Left renal pelvis (tissue), 4 donors: ENCODE measurements around the gene PRSS22. TPM values are rescaled to one million over a fixed set of nuclear protein-coding genes. Genes with fewer than 3 reads are reported as not detected.
A peak's percentile ranks its signal among the peaks of the same experiment; 100 is the strongest.

Experiments used
- DNase-seq, 4 donors: peaks; one replicate each; pipeline ENCODE4 v3.0.0-alpha.2; 2013; ENCODE audit warnings: low read depth in 4 of 4, low spot score in 3 of 4
- polyA plus RNA-seq, 4 donors: library from polyadenylated mRNA; unstranded; fragments of 120-200 nt; gene quantifications; one replicate each; pipeline ENCODE4 v1.2.1, GENCODE V29; 2013; ENCODE audit not compliant: insufficient read length in 4 of 4

Gene PRSS22
- polyA plus RNA-seq, 4 donors, result 0.35 to 14.5 (median 6.9) TPM

DNA sequence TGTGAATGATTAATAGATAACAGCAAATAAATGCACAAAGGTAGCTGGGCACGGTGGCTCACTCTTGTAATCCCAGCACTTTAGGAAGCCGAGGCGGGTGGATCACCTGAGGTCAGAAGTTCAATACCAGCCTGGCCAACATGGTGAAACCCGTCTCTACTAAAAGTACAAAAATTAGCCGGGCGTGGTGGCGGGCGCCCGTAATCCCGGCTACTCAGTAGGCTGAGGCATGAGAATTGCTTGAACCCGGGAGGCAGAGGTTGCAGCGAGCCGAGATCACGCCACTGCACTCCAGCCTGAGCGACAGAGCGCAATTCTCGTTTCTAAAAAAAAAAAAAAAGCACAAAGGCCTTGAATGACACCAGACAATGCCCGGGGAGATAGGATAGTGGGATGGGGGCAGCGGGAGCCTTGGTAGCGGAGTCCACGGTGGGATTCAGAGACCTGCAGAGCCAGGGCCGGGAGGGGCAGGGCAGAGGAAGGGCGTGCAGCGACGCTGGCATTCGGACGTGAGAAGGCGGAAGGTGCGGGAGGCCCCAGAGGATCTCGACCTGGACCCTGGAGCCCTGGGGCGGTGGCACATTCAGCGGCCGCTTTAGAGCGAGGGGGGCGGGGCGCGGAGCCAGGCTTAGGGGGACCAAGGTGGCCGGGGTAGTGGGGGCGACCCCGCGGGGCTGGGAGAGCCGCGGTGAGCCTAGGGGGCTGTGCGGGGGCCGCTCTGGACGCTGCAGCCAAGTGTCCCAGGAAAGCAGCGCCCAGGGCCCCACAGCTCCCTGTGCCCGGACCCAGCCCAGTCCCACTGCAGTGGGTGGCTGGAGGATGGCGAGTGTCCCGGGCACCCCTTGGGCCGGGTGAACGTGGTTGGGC, 24.0 kb upstream of the PRSS22 start:
- no peak for DNase-seq

DNA sequence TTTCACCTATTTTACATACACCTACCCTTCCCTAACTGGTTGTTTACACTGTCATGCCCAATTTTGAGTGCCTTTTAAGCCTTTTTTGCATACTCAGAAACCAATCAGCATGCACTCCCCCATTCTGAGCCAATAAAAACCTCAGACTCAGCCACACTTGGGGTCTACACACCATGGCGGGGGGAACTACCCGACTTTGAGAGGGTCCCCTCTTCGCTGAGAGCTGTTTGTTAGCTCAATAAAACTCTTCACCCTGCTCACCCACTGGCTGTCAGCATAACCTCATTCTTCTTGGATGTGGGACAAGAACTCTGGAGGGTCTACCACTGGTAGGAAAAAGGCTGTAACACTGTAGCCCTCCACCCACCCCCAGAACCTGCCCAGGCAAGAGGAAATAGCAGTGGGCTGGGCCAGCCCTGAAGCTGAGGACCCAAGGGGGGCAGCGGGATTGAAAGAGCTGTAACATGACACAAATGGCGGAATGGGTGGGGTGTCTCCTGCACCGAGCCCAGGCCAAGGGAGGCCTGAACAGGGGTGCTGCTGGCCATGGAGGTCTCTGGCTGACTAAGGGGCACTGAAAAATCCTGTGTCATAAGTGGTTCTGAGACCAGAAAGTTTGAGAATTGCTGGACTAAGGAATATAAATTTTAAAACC, 22.0 kb upstream of the PRSS22 start:
- no peak for DNase-seq

DNA sequence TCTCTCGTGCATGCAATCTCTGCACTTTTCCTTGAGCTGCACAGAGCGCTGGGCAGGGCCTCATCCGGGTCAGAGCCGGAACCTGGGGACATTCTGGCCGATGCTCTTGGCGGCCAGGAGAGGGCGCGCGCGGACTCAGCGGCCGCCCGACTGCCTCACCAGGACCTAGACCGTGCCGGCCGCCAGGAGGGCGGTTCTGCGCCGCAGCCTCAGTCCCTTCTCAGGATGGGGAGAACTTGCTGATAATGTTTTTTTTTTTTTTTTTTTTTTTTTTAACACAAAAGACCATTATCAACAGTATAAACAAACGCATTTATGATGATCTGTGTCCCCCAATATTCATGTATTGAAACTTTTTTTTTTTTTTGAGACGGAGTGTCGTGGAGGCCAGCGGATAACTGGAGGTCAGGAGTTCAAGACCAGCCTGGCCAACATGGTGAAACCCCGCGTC, 17.0 kb upstream of the PRSS22 start:
- DNase-seq, result no peak

DNA sequence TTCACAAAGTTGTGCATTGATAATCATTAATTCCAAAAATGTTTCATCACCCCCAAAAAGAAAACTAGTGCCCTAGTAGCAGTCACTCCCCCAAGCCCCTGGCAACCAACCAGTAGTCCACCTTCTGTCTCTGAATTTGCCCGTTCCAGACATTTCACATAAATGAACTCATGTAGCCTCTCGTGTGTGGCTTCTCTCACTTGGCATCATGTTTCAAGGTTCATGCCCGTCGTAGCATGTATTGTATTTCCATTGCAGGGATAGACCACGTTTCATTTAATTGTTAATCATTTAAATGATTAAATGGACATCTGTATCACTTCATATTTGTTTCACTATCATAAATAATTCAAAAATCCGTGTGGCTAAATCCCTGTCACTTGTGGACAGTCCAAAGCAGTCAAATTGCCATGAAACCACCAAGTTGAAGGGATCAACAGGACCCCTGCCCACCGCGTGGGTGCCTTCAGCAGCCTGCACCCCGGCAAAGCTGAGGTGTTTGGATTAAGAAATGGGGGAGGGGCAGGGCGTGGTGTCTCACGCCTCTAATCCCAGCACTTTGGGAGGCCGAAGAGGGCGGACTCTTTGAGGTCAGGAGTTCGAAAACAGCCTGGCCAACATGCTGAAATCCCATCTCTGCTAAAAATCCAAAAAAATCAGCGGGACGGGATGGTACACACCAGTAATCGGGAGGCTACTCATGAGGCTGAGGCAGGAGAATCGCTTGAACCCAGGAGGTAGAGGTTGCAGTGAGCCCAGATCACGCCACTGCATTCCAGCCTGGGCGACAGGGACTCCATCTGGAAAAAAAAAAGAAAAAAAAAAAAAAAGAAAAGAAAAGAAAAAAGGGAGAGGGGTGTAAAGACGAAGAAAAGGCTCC, 16.3 kb upstream of the PRSS22 start:
- no peak for DNase-seq

DNA sequence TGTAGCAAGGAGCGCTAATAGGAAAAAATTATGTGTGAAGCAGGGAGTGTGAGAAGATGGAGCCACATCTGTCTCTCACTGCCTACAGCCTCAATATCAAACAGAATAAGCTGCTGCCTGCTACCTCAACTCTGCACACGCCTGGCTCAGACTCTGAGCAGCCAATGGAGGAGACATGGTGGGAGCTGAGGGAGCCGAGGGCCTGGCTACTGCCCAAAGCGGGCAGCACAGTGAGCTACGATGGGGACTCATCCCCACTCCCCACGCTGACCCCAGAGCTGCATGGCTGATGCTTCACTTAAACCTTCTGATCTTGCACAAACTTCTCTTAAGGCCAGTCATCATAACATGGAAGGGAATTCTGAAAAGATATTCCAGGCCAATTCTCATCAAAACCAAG, 14.0 kb upstream of the PRSS22 start:
- no peak for DNase-seq

DNA sequence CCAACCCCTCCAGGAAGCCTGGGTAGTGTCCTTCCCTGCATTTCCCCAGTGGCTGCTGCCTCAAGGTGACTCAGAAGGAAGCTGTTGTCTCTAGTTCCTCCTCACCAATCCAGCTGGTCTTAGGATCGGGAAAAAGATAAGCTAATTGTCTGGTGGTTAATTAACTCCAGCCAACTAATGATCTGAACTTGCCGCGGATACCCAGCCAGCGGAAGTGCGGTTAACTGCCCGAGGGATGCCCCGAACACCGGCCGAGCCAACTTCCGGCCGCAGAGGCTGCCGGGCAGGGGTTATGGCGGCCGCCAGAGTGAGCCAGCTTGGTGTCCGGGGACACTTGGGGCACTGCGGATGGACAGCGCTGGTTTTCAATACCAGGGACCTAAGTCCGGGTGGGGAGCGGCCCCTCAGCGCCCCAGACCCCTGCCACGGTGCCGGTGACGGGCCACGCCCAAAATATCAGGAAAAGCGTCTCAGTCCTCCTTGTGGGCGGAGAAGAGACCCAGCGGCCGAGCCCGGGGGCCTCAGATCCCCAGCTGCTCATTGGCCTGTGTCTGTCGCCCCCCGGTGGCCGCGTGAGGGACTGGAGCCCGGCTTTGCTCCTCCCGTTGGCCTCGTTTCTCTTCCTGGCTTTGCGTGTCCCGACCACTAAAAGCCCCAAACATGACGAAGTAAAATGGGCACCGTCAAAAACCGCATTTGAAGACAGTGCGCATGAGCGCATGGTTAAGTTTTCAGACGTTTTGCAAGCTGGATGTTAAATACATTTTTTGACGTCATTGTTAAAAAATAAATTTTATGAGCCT, 10.2 kb upstream of the PRSS22 start:
- peak; percentile 79 to 82 (median 81) for DNase-seq

DNA sequence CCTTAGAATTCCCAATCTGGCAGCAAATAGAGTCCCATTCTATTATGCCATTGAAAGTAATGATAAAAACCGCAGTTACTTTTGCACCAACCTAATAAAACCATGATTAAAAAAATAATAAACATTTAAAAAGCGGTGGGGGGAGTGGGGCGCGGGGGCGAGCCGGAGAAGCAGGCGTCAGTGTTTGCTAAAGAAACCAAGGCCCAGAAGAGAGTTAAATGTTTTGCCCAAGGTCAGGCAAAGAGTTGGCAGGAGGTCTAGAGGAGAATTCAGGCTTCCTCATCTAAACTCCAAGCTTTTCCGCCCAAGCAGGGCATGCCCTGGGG, 9.7 kb upstream of the PRSS22 start:
- DNase-seq, result no peak

DNA sequence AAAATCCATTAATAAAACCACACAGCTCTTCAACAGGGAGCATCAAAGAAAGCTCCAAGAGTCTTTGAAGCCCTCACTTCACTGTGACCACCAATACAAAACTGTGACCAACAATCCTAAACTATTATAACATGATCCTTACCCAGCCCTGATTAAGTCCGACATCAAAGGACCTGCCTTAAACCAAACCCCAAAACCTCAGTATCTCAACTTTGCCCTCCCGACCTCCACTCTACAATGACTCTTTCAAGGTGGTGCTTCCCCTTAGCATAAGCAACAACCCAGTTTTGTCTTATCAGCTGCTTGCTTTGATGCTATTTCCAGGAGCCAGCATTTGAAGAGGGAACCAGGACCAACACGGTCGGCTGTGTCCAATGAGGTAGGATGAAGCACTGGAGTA, 8.5 kb upstream of the PRSS22 start:
- DNase-seq, result no peak

DNA sequence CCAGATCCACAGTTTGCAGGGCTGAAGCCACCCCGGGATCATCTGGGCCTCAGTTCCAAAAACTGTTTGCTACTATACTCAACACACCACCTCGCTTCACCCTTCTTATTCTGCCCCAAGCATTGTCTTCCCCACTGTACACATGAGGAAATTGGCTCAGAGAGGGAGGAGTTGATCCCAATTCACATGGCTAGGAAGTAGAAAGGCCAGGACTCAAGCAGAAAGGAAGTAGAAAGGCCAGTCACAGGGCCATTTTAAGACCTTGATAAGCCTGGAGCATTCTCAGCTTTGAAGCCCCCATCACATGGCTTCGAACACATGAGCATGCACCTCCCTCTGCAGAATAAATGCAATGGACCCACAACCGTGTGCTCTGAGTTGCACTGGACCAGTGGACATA, 7.7 kb upstream of the PRSS22 start:
- DNase-seq, result no peak

DNA sequence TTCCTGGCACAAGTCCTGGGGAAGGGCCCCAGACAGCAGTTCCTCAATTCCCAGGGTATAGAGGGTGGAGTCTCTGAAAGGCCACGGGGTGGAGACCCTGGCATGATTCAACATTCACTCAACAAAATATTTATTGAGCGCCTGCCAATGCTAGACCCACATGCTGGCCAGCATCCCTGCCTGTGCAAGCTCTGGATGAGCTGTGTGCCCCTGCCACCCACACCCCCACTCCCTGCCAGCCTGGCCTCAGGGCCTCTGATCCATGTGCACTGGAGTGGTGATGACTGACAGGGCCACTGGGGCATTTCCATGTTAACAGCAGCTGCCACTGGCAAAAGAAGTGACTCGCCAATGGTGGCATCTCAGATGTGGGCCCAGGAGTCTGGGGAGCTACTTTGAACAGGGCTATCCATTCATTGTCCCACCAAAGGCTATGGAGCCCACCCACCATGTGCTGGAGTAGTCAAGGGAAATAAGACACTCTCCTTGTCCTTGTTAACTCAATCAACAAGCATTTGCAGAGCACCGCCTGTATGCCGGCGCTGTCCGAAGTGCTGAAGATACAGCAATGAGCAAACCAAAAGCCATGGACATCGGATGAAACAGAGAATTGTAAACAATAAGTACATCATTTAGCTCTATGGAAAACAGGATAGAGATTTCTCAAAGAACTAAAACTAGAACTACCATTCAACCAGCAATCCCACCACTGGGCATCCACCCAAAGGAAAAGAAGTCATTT, 3.0 kb upstream of the PRSS22 start:
- DNase-seq, result no peak

DNA sequence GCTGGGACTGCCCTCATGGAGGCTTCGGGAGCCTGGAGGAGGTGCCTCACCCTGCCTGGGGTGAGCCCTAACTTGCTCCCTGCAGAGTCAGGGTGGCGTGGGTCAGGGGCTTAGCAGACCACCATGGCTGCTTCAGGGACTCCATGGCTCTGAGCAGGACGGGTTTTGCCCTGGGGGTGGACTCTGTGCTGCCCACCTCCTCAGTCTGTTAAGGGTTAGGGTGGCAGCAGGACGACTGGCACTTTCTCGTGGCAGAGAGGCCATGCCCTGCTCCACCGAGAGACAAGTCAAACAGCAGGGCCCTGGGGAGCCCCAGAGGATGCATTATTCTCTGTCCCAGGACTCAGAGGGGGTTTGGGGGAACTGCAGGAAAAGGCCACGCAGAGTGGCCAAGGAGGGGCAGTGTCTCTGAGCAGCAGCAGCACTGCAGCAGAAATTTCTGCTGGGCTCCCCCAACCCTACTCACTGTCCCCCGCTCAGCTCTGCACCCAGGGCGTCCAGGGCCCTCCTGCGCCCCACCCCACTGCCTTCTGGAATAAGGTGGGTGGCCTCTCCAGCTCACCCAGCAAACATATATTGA, 1.8 kb upstream of the PRSS22 start:
- no peak for DNase-seq

DNA sequence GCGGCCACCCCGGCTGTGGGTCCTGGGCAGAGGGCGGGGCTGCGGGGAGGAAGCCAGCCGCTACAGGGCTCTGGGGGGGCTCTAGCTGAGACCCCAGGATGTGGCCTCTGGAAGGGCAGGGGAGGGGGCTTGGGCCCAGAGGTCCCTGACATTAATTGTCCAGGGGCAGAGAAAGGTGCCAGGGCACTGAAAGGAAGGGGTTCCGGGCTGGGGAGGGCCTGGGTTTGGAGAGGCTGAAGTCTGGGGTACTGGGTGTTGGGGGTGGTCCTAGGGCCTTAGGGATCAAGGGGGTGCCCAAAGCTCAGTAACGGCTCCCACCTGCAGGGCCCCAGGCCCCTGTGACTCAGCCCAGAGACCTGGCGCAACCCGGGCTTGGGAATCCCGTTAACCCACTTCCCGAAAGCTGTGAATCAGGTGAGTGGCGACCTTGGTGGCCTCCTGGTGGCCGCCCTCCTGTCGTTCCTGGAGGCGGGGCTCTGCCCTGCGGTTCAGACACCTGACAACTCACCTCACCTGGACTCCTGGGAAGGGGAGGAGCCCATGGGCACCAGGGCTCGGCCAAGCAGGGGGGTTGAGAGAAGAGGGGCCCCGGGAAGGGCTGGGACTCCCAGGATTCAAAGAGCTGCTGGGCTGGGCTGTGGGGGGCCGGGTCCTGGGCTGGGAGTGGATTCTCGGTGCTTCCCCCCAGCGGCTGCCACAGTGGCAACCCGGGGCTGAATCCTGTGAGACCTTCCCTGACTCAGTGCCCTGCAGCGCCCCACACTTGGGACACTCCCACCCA, 465 bp upstream of the PRSS22 start:
- DNase-seq, result no peak

DNA sequence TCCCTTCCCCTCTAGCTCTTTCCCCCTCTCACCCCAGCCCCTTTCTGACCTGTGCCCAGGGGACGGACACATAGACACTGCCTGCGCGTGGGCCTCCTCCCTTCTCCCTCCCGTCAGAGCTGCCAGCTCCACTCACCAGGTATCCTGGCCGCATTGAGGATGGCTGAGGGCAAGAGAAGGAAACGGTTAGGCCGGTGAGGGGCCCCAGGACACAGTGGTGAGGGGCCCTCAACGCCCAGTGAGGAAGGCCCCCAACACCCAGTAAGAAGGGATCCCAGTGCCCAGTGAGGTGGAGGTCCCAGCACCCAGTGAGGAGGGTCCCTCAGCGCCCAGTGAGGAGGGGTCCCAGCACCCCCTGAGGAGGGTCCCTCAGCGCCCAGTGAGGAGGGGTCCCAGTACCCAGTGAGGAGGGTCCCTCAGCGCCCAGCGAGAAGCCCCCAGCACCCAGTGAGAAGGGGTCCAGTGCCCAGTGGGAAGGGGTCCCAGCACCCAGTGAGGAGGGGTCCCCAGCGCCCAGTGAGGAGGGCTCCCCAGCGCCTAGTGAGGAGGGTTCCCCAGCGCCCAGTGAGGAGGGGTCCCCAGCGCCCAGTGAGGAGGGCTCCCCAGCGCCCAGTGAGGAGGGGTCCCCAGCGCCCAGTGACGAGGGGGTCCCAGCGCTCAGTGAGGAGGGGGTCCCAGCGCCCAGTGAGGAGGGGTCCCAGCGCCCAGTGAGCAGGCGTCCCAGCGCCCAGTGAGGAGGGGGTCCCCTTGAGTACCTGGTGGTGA, 1.1 kb downstream of the PRSS22 start:
- DNase-seq, result no peak

DNA sequence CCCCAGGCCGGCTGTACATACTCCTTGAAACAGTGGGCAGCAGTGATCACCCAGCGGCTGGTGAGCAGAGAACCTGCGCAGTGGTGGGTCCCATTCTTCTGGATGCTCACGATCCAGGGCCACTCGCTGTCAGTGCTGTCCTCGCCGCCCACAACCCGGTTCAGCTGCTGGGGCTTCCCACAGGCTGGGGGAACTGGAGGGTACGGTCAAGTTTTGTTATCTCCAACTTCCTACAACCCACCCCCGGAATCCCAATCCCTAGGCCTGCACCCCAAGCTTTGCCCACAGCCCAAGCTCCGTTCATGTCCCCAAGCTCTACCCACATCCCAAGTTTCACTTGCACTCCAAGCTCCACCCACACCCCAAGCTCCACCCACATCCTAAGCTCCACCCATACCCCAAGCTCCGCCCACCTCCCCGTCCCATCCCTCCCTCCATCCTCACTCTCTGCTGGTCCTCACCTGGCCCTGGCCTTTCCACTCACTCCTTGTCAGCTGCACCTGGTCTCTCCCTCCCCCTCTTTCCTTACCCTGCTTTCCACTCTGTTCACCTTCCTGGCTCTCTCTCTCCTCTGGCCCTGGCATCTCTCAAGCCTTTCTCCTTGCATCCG, 1.8 kb downstream of the PRSS22 start:
- DNase-seq, result no peak

DNA sequence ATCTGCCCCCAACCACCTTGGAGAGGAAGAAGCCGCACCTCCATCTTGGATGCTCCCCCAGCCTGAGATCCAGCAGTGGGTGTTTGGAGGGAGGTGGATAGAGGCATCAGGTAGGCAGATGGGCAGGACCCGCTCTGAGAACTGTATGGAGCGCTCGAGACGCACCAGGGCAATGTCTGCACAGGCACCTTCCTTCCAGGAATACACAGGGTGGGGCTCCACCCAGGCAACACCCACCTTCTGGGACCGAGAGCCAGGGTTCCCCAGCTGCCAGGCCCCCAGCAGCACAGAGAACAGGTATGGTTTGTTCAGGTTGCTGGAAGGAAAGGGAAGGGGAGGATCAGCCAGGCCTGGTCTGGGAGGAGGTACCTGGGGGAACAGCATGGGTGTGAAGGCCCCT, 2.4 kb downstream of the PRSS22 start:
- no peak for DNase-seq

DNA sequence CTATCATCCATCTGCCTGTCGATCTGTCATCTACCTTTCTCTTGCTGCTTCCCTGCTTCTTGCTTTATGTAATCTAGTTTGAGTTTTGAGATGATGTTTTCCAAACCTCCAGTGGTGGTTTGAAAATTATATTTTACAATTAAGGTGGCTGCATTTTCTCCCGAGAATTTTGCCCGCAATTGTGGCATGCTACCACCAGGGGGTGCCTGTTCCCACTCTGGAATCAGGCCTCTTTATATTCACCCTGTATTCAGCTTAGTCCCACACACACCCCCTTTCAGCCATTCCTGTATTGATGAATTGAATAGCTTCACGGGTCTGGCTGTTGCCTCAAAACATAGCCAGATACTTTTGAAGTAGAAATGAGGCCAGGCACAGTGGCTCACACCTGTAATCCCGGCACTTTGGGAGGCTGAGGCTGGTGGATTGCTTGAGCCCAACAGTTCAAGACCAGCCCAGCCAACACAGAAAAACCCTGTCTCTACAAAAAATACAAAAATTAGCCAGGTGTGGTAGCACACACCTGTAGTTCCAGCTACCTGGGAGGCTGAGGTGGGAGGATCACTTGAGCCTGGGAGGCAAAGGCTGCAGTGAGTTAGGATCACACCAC, 3.2 kb downstream of the PRSS22 start:
- no peak for DNase-seq

DNA sequence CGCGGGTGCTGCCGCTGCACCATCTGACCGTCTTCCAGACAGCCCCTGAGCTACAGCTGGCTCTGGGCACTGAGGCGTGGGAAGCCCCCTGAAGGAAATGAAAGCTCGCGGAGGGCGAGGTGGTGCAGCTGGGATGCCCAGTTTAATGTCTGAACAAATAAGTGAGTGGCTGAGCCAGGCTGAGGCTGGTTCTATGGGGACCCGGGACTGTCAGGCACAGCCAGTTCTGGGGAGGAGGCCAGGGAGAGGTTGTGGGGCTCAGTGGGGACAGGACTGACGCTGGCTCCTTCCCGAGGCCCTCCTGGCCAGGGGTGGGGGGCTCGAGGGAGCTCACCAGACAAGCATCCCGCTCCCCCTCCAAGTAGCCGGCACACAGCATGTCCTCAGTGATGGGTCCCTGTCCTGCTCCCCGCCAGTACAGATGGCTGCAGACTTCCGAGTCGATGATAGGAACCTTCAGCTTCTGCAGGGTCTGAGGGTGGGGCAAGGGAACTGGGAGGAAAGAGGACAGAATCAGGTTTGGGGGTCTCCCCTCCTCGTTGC, 4.4 kb downstream of the PRSS22 start:
- no peak for DNase-seq
